ENCODE results near the gene KAT8. TPM values are rescaled to one million over a fixed set of nuclear protein-coding genes. Genes with fewer than 3 reads are reported as not detected.

The KAT8 gene
- total RNA-seq, 2 experiments from 2014 or later, result 55.6 to 58.7 TPM

GRCh38 chr16:31106509-31107464 lies 10.7 kb upstream of the KAT8 start:
- DNase-seq (no peak), ATAC-seq (no peak)
- no peaks in the 10 kb centered on the region for H3K9me3 Mint-ChIP-seq
- intact Hi-C loops (cut with micrococcal nuclease), result no loop called here
- CTCF ChIA-PET, result interaction anchor here (1.0 to 1.9 kb wide), 3 partner anchors 33 to 37 kb away, joined by 3 to 9 read pairs (median 5); partner anchors contain the start of genes ZNF646 and ZNF668
- peak overlapping the region; percentile 90 for H3K27ac Mint-ChIP-seq
- H3K4me1 Mint-ChIP-seq (ENCODE audit: low read depth), result peaks cover 34% of the 10 kb centered on the region
- no peak for TF ChIP-seq CTCF (IDR thresholded peaks at IDR 0.05)
- H3K36me3 Mint-ChIP-seq (ENCODE audit: low read depth), result peaks cover 14% of the 10 kb centered on the region
- POLR2A ChIA-PET, result interaction anchor here (1.6 to 2.8 kb wide), 4 partner anchors 10 to 73 kb away, joined by 3 to 15 read pairs (median 6); partner anchors contain the start of genes FUS, KAT8 and VKORC1
- H3K27me3 Mint-ChIP-seq, result no peaks in the 10 kb centered on the region
- peak overlapping the region; percentile 81 for H3K4me3 Mint-ChIP-seq

GRCh38 chr16:31107465-31107867 lies 10.0 kb upstream of the KAT8 start:
- ChIA-PET CTCF (interaction anchor here (1.0 to 1.9 kb wide), 3 partner anchors 33 to 37 kb away, joined by 3 to 9 read pairs (median 5); partner anchors contain the start of genes ZNF646 and ZNF668), POLR2A (interaction anchor here (0.9 to 2.8 kb wide), 6 partner anchors 10 to 72 kb away, joined by 3 to 15 read pairs (median 5); partner anchors contain the start of genes FUS, KAT8 and VKORC1)
- peaks cover 15% of the 10 kb centered on the region for H3K36me3 Mint-ChIP-seq (ENCODE audit: low read depth)
- DNase-seq (peak; percentile 73), ATAC-seq (peak; percentile 68)
- intact Hi-C loops (cut with micrococcal nuclease), result no loop called here
- H3K27me3 Mint-ChIP-seq, result no peaks in the 10 kb centered on the region
- peak overlapping the region; percentile 90 for H3K27ac Mint-ChIP-seq
- H3K4me3 Mint-ChIP-seq, result peak overlapping the region; percentile 81
- TF ChIP-seq CTCF (IDR thresholded peaks at IDR 0.05), result no peak
- peaks cover 34% of the 10 kb centered on the region for H3K4me1 Mint-ChIP-seq (ENCODE audit: low read depth)
- H3K9me3 Mint-ChIP-seq, result no peaks in the 10 kb centered on the region

- Mint-ChIP-seq H3K4me3 (peak within 1 kb of the TSS; percentile 81), H3K9me3 (no peaks in the 10 kb centered on the region), H3K27ac (peak within 1 kb of the TSS; percentile 90), H3K4me1 (ENCODE audit: low read depth) (peaks cover 34% of the 10 kb centered on the region), H3K27me3 (no peaks in the 10 kb centered on the region), H3K36me3 (ENCODE audit: low read depth) (peaks cover 18% of the 10 kb centered on the region)
- no peak for TF ChIP-seq CTCF (IDR thresholded peaks at IDR 0.05)
- ChIA-PET CTCF (interaction anchor here (1.4 to 1.9 kb wide), 2 partner anchors 34 to 36 kb away, joined by 3 to 9 read pairs; no protein-coding TSS in a partner anchor), POLR2A (interaction anchor here (0.6 to 2.8 kb wide), 7 partner anchors 9 to 72 kb away, joined by 3 to 15 read pairs (median 4); partner anchors contain the start of genes FUS, KAT8 and VKORC1)
- peak; percentile 77 for ATAC-seq
- DNase-seq, result peak; percentile 89
- intact Hi-C loops (cut with micrococcal nuclease), result no loop called here
Measured at GRCh38 chr16:31108035-31108793, 9.2 kb upstream of the KAT8 start, which contains the start of gene BCKDK. BCKDK (plus strand) TSS chr16:31108386; CDS start chr16:31109224, 838 bp downstream.

GRCh38 chr16:31108794-31109558 lies 8.5 kb upstream of the KAT8 start:
- ATAC-seq, result no peak
- peak overlapping the region; percentile 79 for H3K4me3 Mint-ChIP-seq
- intact Hi-C loops (cut with micrococcal nuclease), result no loop called here
- H3K9me3 Mint-ChIP-seq, result no peaks in the 10 kb centered on the region
- no peaks in the 10 kb centered on the region for H3K27me3 Mint-ChIP-seq
- peaks cover 38% of the 10 kb centered on the region for H3K4me1 Mint-ChIP-seq (ENCODE audit: low read depth)
- no peak for DNase-seq
- TF ChIP-seq CTCF (IDR thresholded peaks at IDR 0.05), result no peak
- POLR2A ChIA-PET, result interaction anchor here (0.6 to 2.8 kb wide), 4 partner anchors 9 to 71 kb away, joined by 3 to 15 read pairs (median 4); partner anchors contain the start of genes FUS, KAT8 and VKORC1
- CTCF ChIA-PET, result interaction anchor here (1.1 kb wide), 1 partner anchor 33 kb away, joined by 6 read pairs; no protein-coding TSS in a partner anchor
- peaks cover 18% of the 10 kb centered on the region for H3K36me3 Mint-ChIP-seq (ENCODE audit: low read depth)
- H3K27ac Mint-ChIP-seq, result peak overlapping the region; percentile 65
